T-cell (primary cell): ENCODE data around the gene ATP8B3. TPM values are rescaled to one million over a fixed set of nuclear protein-coding genes. Genes with fewer than 3 reads are reported as not detected.
A peak's percentile ranks its signal among the peaks of the same experiment; 100 is the strongest.

Experiments
- ATAC-seq, 4 experiments: fragments of 200-7000 bp in 3 of 4; fragments of 150-1000 bp in 1 of 4; cut with Tn5 transposase; replicated peaks in 1 of 4; 1 replicate in 3 of 4; 2 replicates in 1 of 4; pipeline ENCODE4 v1.10.0; 2021; ENCODE audit warnings: moderate library complexity in 3 of 4, mild to moderate bottlenecking in 2 of 4, moderate number of reproducible peaks in 1 of 4
- CTCF ChIA-PET, 2 donors: fragments of 300-600 bp; sonication (Branson Sonifier 250); formaldehyde crosslinking; loops; one replicate each; lab custom pipeline; 2022; ENCODE audit warnings: antibody characterized with exemption in 2 of 2; lab: Charles Lee
- POLR2A ChIA-PET, 2 donors: fragments of 300-600 bp; sonication (Branson Sonifier 250); formaldehyde crosslinking; loops; one replicate each; lab custom pipeline; 2022; ENCODE audit warnings: antibody characterized with exemption in 2 of 2; lab: Charles Lee
- DNase-seq, 35 experiments: peaks; one replicate each; pipeline versions ENCODE4 v3.0.0 to v3.0.0-alpha.2; 2013 to 2023
- H3K27ac ChIP-seq: one replicate; pipeline ENCODE4 v1.5.1; 2013; ENCODE audit warnings: low read length
- H3K27me3 ChIP-seq, 2 experiments: replicated peaks in 1 of 2; 1 replicate in 1 of 2; 2 replicates in 1 of 2; pipeline versions ENCODE4 v1.6.1 to v1.7.0; 2013; ENCODE audit warnings: low read length in 1 of 2, mixed read lengths in 1 of 2; ENCODE audit not compliant: control insufficient read depth in 2 of 2, insufficient read depth in 2 of 2; ENCODE audit errors: extremely low read depth in 1 of 2
- H3K36me3 ChIP-seq, 2 donors: 1 replicate in 1 of 2; 2 replicates in 1 of 2; pipeline versions ENCODE4 v1.6.1 to v1.7.0; 2013; ENCODE audit warnings: low read length in 1 of 2; ENCODE audit not compliant: control insufficient read depth in 2 of 2, insufficient read depth in 1 of 2; ENCODE audit errors: extremely low read depth in 1 of 2
- H3K4me1 ChIP-seq, 2 experiments: 1 replicate in 1 of 2; 2 replicates in 1 of 2; pipeline versions ENCODE4 v1.6.1 to v1.7.0; 2013; ENCODE audit warnings: low read length in 2 of 2, mixed read lengths in 1 of 2; ENCODE audit not compliant: insufficient read depth in 2 of 2, control insufficient read depth in 1 of 2; ENCODE audit errors: extremely low read depth in 1 of 2
- H3K4me3 ChIP-seq, 2 donors: 1 replicate in 1 of 2; 2 replicates in 1 of 2; pipeline versions ENCODE4 v1.5.1 to v1.7.0; 2013; ENCODE audit warnings: mild to moderate bottlenecking in 2 of 2, low read length in 1 of 2, moderate library complexity in 1 of 2; ENCODE audit not compliant: control insufficient read depth in 1 of 2; ENCODE audit errors: extremely low read depth in 1 of 2
- H3K9me3 ChIP-seq: 2 replicates; pipeline ENCODE4 v1.7.0; 2013
- H3K27ac Mint-ChIP-seq, 2 donors: one replicate each; pipeline ENCODE4 v1.8.0; 2020 to 2021; ENCODE audit warnings: mild to moderate bottlenecking in 2 of 2, mixed read lengths in 2 of 2
- H3K27me3 Mint-ChIP-seq, 2 donors: one replicate each; pipeline ENCODE4 v1.8.0; 2021 to 2022; ENCODE audit warnings: mixed read lengths in 2 of 2
- H3K36me3 Mint-ChIP-seq: one replicate; pipeline ENCODE4 v1.8.0; 2021; ENCODE audit warnings: mixed read lengths
- H3K4me1 Mint-ChIP-seq, 3 donors: one replicate each; pipeline ENCODE4 v1.8.0; 2020 to 2022; ENCODE audit warnings: mixed read lengths in 3 of 3, mild to moderate bottlenecking in 1 of 3
- H3K4me3 Mint-ChIP-seq, 3 donors: one replicate each; pipeline ENCODE4 v1.8.0; 2020 to 2022; ENCODE audit warnings: mild to moderate bottlenecking in 3 of 3, mixed read lengths in 3 of 3, moderate library complexity in 3 of 3
- H3K9me3 Mint-ChIP-seq, 3 donors: one replicate each; pipeline ENCODE4 v1.8.0; 2020 to 2022; ENCODE audit warnings: mixed read lengths in 3 of 3
- WGBS: methylation state at CpG from one replicate; pipeline ENCODE4 v1.1.5; 2013; ENCODE audit warnings: missing lambda C conversion rate; ENCODE audit not compliant: insufficient coverage; 5-methylcytosine and 5-hydroxymethylcytosine counted together
- total RNA-seq, 35 experiments: library from RNA in 6 of 35; stranded (reverse) in 6 of 35; fragments of 120-200 nt in 1 of 35; gene quantifications; one replicate each; pipeline versions ENCODE4 v1.2.1 to v1.2.4 and lab custom pipeline; 2013 to 2026

The ATP8B3 gene
- total RNA-seq, 5 donors from 2014 or later (not counting 1 experiment from before 2014, with no cell fraction given), result 3.5 to 5.7 (median 4.0) TPM

DNA sequence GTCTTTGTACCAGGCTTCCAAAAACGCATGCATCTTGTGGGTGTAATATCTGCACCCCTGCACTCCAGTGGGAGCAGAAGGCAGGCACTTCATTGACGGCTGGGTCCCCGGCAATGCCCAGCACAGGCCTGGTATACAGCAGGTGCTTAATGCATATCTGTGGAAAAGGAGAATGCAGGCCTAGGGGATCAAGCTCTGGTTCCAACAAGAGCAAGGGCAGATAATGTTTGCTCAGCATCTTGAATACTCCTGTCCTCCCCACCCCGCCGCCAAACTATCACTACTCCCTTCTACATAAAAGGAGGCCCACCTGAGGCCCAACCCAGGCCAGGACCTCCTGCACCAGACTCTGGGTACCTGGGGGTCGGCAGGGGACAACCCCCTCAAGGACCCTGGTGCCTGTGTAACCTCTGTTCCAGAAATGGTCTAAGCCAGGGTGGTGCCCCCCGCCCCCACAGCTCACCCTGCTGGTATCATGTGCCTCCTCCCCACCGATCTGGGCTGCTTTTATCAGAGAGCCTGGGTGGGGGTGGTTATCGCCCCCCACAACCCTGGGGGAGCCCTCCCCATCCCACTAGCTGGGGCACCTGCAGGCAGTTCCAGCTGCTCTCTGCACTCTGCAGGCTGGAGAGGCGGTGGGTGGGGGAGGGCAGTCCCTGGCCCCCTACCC lies 46.5 kb upstream of the ATP8B3 start:
- no peak for ATAC-seq
- H3K4me1 ChIP-seq, result peaks cover 60 to 87% of the 10 kb centered on the region in 2 experiments
- DNase-seq, result peak in 1 of 35 experiments; percentile 23
- no peaks in the 10 kb centered on the region for H3K27me3 ChIP-seq
- WGBS, result 56% methylated on average over 3 of the region's 10 CpGs
- H3K4me3 Mint-ChIP-seq, result peak overlapping the region; percentile 29 to 98 (median 53)
- POLR2A ChIA-PET, result no interaction called here
- peak overlapping the region; percentile 44 for H3K27ac ChIP-seq
- no peaks in the 10 kb centered on the region for H3K9me3 Mint-ChIP-seq
- H3K36me3 Mint-ChIP-seq, result no peaks in the 10 kb centered on the region
- H3K9me3 ChIP-seq, result no peaks in the 10 kb centered on the region
- CTCF ChIA-PET, result no interaction called here
- no peaks in the 10 kb centered on the region for H3K36me3 ChIP-seq
- H3K27ac Mint-ChIP-seq, result peak overlapping the region; percentile 78 to 85
- peaks cover 51 to 62% (median 59%) of the 10 kb centered on the region in 3 donors for H3K4me1 Mint-ChIP-seq
- H3K27me3 Mint-ChIP-seq, result no peaks in the 10 kb centered on the region
- no peak overlapping the region for H3K4me3 ChIP-seq

DNA sequence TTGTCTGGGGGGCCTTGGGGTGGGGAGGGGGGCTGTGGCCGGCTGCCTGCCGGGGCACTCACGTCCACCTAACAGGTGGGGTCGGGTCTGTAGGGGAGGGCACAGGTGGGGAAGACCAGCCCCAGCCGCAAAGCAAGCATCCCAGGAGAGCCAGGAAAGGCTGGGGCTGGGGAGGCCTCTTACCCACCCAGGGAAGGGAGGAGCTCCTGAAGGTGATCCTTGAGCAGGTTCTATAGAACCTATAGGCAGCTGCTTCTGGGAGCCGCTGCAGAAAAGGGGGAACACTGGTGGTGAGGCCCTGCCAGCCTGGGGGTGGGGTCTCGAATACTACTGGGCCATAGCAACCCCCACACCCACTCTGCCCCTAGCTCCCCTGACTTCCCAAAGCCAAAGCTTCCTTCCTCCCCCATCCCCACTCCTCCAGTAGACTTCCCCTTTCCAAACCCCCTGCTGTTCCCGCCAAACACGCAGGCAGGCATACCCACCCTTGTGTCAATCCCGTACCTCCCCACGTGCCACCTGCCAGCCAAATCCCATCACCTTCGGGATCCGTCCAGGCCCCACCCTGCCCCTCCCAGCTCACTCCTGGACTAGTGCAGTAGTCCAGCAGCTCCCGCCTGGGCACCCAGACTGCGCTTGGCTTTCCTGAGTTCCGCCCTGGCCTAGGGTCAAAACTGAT lies 45.7 kb upstream of the ATP8B3 start:
- no peaks in the 10 kb centered on the region for H3K36me3 ChIP-seq
- no peaks in the 10 kb centered on the region for H3K9me3 ChIP-seq
- Mint-ChIP-seq H3K36me3 (no peaks in the 10 kb centered on the region), H3K4me1 (peaks cover 57 to 69% (median 67%) of the 10 kb centered on the region in 3 donors), H3K9me3 (no peaks in the 10 kb centered on the region), H3K27ac (peak overlapping the region; percentile 82 to 85), H3K27me3 (no peaks in the 10 kb centered on the region), H3K4me3 (peak overlapping the region; percentile 56 to 98 (median 64))
- peaks cover 67 to 94% of the 10 kb centered on the region in 2 experiments for H3K4me1 ChIP-seq
- DNase-seq (no peak), ATAC-seq (no peak)
- H3K27me3 ChIP-seq, result no peaks in the 10 kb centered on the region
- H3K4me3 ChIP-seq, result peak overlapping the region in 1 of 2 donors; percentile 53
- H3K27ac ChIP-seq, result peak overlapping the region; percentile 69
- ChIA-PET POLR2A (no interaction called here), CTCF (interaction anchor here in 1 of 2 donors (0.6 kb wide), 1 partner anchor 1418 kb away, joined by 5 read pairs; no protein-coding TSS in a partner anchor)
- 79% methylated on average over 14 of the region's 16 CpGs for WGBS

GRCh38 chr19:1856698-1857603 lies 44.9 kb upstream of the ATP8B3 start:
- H3K4me3 Mint-ChIP-seq, result peak overlapping the region; percentile 75 to 98 (median 80)
- H3K27ac Mint-ChIP-seq, result peak overlapping the region; percentile 90 to 95
- no peaks in the 10 kb centered on the region for H3K9me3 ChIP-seq
- H3K27ac ChIP-seq, result peak overlapping the region; percentile 88
- ChIA-PET POLR2A (interaction anchor here (0.5 to 0.9 kb wide), 3 partner anchors 66 to 104 kb away, joined by 3 to 4 read pairs (median 3); no protein-coding TSS in a partner anchor), CTCF (interaction anchor here in 1 of 2 donors (0.6 kb wide), 1 partner anchor 1419 kb away, joined by 5 read pairs; no protein-coding TSS in a partner anchor)
- ATAC-seq (peak; percentile 7 to 22 (median 12)), DNase-seq (peak in 11 of 35 experiments; percentile 12 to 54 (median 35))
- no peaks in the 10 kb centered on the region for H3K27me3 ChIP-seq
- H3K36me3 Mint-ChIP-seq, result no peaks in the 10 kb centered on the region
- peaks cover 51 to 71% (median 70%) of the 10 kb centered on the region in 3 donors for H3K4me1 Mint-ChIP-seq
- H3K9me3 Mint-ChIP-seq, result no peaks in the 10 kb centered on the region
- 2% methylated on average over 57 of the region's 73 CpGs for WGBS
- peak overlapping the region; percentile 75 to 79 for H3K4me3 ChIP-seq
- H3K36me3 ChIP-seq, result no peaks in the 10 kb centered on the region
- H3K27me3 Mint-ChIP-seq, result no peaks in the 10 kb centered on the region
- peaks cover 73 to 97% of the 10 kb centered on the region in 2 experiments for H3K4me1 ChIP-seq

- Histone ChIP-seq H3K36me3 (no peaks in the 10 kb centered on the region), H3K9me3 (no peaks in the 10 kb centered on the region), H3K27ac (peak overlapping the region; percentile 88), H3K4me1 (peaks cover 68 to 96% of the 10 kb centered on the region in 2 experiments), H3K4me3 (peak overlapping the region; percentile 75 to 79), H3K27me3 (no peaks in the 10 kb centered on the region)
- DNase-seq (no peak), ATAC-seq (no peak)
- Mint-ChIP-seq H3K4me1 (peaks cover 46 to 67% (median 66%) of the 10 kb centered on the region in 3 donors), H3K9me3 (no peaks in the 10 kb centered on the region), H3K4me3 (peak overlapping the region; percentile 75 to 98 (median 80)), H3K27me3 (no peaks in the 10 kb centered on the region), H3K27ac (peak overlapping the region; percentile 90 to 95), H3K36me3 (no peaks in the 10 kb centered on the region)
- 40% methylated on average over 1 of the region's 6 CpGs for WGBS
- ChIA-PET POLR2A (interaction anchor here (0.5 to 0.9 kb wide), 2 partner anchors 67 to 105 kb away, joined by 3 to 4 read pairs; no protein-coding TSS in a partner anchor), CTCF (no interaction called here)
Measured at GRCh38 chr19:1856345-1856697, 44.2 kb upstream of the ATP8B3 start.

GRCh38 chr19:1855828-1856255 lies 43.8 kb upstream of the ATP8B3 start:
- ATAC-seq, result peak; percentile 4 to 23 (median 11)
- Histone ChIP-seq H3K36me3 (no peaks in the 10 kb centered on the region), H3K27ac (peak overlapping the region; percentile 88), H3K27me3 (no peaks in the 10 kb centered on the region), H3K4me1 (peaks cover 63 to 96% of the 10 kb centered on the region in 2 experiments), H3K4me3 (peak overlapping the region; percentile 75 to 79), H3K9me3 (no peaks in the 10 kb centered on the region)
- Mint-ChIP-seq H3K27me3 (no peaks in the 10 kb centered on the region), H3K27ac (peak overlapping the region; percentile 90 to 95), H3K9me3 (no peaks in the 10 kb centered on the region), H3K4me1 (peaks cover 46 to 68% (median 66%) of the 10 kb centered on the region in 3 donors), H3K4me3 (peak overlapping the region; percentile 75 to 98 (median 80)), H3K36me3 (no peaks in the 10 kb centered on the region)
- POLR2A ChIA-PET, result interaction anchor here in 1 of 2 donors (0.9 kb wide), 1 partner anchor 105 kb away, joined by 4 read pairs; no protein-coding TSS in a partner anchor
- CTCF ChIA-PET, result interaction anchor here in 1 of 2 donors (0.6 kb wide), 1 partner anchor 30 kb away, joined by 3 read pairs; no protein-coding TSS in a partner anchor
- DNase-seq, result peak in 5 of 35 experiments; percentile 21 to 49 (median 34)
- 0% methylated on average over 6 of the region's 13 CpGs for WGBS
